GM12874 (cell line): ENCODE results near the gene LRP2BP.

Experiments used
- TF ChIP-seq, protein P1 (sequence below): IDR thresholded peaks from 2 replicates; pipeline ENCODE4 v1.5.1; 2011; ENCODE audit warnings: low read depth, mild to moderate bottlenecking, control low read depth, low read length, moderate library complexity; ENCODE audit not compliant: insufficient read depth

LRP2BP gene

DNA sequence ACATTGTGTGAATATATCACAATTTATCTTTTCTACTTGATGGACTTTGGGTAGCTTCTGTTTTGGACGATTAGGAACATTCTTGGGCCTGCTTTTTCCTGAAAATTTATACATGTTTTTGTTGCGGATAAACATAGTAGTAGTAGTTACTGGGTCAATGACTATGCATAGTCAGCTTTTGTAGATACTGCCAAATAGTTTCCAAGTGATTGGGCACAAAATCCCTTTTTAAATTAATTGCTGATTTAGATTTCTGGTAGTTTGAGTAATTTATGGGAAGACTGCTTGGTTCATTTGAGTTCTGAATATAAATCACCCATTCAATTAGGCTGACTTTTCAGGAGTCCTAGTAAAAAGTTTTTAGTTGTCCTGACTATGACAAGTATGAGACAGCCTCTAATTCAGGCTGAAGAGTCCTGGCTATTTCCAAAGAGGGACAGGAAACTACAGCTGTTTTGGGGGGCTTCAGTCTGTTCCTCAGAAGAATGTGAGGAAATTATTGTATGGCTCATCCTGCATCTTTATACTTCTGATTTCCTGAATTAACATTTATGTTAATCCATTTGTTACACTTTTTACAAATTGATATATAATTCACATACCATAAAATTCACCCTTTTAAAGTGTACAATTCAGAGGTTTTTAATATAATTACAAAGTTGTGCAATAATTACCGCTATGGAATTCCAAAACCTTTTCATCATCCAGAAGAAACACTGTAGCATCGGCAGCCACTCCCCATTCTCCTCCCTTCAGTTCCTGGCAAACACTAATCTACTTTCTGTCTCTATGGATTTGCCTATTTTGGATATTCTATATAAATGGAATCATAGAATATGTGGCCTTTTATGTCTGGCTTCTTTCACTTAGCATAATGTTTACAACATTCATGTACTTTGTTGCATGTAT, 14.2 kb downstream of the LRP2BP start:
- TF ChIP-seq, protein P1, sequence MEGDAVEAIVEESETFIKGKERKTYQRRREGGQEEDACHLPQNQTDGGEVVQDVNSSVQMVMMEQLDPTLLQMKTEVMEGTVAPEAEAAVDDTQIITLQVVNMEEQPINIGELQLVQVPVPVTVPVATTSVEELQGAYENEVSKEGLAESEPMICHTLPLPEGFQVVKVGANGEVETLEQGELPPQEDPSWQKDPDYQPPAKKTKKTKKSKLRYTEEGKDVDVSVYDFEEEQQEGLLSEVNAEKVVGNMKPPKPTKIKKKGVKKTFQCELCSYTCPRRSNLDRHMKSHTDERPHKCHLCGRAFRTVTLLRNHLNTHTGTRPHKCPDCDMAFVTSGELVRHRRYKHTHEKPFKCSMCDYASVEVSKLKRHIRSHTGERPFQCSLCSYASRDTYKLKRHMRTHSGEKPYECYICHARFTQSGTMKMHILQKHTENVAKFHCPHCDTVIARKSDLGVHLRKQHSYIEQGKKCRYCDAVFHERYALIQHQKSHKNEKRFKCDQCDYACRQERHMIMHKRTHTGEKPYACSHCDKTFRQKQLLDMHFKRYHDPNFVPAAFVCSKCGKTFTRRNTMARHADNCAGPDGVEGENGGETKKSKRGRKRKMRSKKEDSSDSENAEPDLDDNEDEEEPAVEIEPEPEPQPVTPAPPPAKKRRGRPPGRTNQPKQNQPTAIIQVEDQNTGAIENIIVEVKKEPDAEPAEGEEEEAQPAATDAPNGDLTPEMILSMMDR, result no peak

DNA sequence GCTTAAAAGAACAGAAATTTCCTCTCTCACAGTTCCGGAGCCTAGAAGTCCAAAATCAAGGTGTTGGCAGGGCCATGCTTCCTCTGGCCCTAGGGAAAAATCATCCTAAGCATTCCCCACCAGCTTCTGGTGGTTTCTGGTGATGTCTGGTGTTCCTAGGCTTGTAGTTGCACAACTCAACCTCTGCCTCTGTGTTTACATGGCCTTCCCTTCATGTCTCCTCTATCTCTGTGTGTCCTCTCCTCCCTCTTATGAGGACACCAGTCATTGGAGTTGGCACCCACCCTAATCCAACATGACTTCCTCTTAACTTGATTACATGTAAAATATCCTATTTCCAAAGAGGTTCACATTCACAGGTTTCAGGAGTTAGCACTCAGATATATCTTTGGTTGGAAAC, 15.4 kb downstream of the LRP2BP start:
- TF ChIP-seq, protein P1, result no peak

DNA sequence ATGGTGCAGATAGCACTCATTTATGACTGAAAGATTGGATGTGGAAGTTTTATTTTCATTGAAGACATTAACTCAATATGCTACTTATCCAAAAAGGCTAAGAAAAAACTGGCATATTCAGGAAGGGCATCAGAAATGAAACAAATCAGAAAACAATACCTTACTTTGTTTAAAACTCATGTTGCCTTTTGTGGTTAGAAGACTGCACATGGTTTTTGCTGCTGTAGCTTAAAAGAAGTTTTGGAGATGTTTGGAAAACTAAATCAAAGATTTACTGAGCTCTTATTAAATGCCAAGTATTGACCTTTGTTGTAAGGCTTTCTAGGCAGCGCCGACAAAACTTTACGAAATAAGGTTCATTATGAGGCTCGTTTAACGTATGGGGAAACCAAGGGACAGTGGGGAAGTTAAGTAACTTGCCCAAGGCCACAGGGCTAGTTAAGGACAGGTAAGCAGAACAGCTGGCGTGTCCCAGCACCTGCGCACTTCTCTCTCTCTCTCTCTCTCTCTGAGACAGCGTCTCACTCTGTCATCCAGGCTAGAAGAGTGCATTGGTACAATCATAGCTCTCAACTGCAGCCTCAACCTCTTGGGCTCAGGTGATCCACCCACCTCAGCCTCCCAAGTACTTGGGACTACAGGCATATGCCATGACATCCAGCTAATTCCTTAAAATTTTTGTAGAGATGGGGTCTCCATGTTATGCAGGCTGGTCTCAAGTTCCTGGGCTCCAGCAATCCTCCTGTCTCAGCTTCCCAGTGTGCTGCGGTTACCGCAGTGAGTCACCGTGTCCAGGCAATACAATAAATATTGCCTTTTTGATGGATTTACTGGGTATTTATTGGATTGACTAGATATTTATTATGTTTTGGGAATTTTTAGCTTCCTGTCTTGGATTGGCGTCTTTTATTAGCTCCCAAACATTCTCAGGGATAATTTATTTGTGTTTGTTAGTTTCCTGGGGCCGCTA, 16.1 kb downstream of the LRP2BP start:
- TF ChIP-seq, protein P1, result no peak

DNA sequence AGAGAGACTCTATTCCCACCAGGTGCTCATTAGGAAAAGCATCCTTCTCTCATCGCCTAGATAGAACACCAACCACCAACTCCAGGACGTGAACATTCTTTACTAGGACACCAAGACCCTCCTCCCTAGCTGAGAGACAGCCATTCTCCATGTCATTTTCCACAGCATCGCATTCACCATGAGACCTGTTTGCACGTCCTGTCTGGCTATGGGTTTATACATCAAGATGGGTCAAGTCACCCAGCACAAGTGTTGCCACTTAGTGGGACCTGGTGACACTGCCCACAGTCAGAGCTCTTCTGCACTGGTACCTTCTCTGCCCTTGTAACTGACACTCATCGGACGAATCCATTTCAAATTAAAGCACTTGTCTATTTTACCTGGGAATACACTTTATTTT, 17.5 kb downstream of the LRP2BP start:
- TF ChIP-seq, protein P1, result no peak

DNA sequence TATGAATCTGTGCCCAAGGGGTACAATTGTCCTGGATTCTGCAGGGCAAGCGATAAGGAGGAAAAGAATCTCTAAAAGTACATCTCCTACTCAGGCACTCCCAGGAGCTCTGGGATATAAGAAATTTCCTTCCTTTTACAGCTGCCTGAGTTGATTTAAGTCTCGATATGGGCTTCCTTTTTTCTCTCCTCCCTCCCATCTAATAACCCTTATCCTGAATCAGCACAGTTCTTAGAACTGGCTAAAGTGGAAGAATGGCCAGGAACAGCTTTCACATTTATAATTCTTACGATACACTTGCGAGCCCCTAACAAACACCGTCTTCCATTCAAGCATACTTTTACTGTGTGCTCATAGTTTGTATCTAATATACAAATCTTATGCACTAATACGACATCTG, 21.2 kb downstream of the LRP2BP start:
- TF ChIP-seq, protein P1, result no peak

DNA sequence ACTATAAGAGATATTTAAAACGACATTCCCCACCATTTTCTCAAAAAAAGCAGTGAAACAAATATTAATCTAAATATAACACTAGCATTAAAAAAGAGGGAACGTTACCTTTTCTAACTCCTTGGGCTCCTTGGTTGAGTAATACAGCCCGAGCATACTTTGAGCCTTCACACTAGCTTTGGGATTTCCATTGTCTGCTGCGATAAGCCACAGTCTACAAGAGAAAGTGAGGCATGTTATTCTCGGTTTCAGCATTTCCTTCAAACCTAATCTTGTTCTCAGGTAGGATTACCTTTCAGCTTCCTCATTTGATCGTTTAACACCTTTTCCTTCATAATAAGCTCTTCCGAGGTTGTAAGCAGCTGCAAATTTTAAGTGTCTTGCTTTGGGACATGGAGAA, 21.7 kb downstream of the LRP2BP start:
- TF ChIP-seq, protein P1, result no peak

DNA sequence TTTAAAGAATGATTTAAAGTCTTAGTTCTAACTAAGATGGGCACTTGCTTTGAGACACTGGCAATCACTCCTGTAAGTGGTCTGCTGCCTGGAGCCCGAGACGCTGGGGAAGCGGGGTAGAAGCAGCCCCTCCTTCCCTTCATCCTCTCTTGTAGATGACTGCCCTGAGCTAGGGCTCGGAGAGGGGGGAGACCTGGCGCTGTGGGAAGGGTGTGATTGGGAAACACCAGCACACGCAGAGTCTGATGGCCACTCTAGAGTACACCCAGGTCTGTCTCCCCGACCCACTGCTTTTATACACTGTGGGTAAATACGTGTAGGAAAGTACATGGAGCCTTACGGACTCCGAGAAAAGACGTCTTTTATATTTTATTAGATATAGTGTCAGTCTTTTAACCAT, 24.0 kb downstream of the LRP2BP start:
- TF ChIP-seq, protein P1, result no peak
